Amniotic epithelial cell (primary cell): Measurements from ENCODE around the gene CDIPT.

Source experiments
- DNase-seq: peaks from one replicate; pipeline ENCODE4 v3.0.0-alpha.2; 2010; ENCODE audit warnings: low read depth

Gene CDIPT

GRCh38 chr16:29809850-29810698, 53.0 kb downstream of the CDIPT start:
- DNase-seq: peak; percentile 44

- no peak for DNase-seq
Observed at GRCh38 chr16:29809031-29809747, 53.8 kb downstream of the CDIPT start.
